Measurements from ENCODE around the gene RFX8.

- TF ChIP-seq EP300 (IDR thresholded peaks at IDR 0.05) (no peak), CTCF (IDR thresholded peaks at IDR 0.05) (no peak)
Observed at GRCh38 chr2:101474731-101475384, at the start of gene RFX8.

All from sigmoid colon (tissue), 4 donors.